Measurements from ENCODE around the gene JAK1.

Gene JAK1

DNA sequence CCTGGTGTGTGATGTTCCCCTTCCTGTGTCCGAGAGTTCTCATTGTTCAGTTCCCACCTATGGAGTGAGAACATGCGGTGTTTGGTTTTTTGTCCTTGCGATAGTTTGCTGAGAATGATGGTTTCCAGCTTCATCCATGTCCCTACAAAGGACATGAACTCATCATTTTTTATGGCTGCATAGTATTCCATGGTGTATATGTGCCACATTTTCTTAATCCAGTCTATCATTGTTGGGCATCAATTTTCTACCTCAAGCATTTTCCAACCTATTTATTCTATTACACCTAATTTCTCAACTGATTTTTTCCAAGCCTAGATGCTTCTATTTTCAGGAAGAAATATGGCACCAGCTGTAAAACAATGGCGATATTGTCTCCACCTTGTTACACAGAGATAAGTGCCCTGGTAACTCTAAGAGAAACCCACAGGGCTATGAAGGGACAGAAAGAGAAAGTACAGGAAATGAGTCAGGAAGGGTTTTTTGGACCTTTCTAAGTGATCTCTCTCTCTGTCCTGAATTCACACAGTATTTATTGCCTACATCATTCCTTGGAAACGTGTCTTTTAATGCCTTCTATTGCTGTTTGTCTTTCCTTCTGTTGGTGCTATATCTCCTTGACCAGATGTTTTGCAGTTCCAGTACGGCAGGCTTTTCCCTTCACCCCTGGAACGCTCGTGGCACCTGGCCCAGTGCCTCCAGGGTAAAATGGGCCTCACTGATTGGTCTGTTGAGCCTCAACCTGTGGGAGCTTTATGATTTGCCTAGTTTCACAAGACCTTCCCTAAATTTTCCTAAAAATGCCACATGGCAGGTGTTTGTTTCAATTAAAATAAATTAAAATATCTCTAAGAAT lies 14.6 kb upstream of the JAK1 start:
- DNase-seq (ENCODE audit: low spot score) = peak; percentile 65
- peak; percentile 50 for FAIRE-seq

DNA sequence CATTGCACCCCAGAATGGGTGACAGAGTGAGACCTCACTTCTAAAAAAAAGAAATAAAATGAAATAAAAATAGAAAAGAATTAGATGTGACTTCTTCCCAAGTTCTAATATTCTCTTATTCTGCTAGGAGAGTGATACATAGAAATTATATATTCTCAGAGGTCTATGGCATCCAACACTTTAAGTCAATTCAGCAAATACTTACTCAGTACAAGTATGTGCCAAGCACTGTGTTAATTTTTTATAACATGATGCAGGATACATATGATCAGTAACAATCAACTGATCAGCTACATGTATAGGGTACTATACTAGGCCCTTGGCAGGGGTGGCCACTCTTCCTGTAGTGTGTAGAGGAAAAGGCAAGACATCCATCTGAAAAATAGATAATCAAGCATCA lies 13.0 kb upstream of the JAK1 start:
- FAIRE-seq = no peak
- no peak for DNase-seq (ENCODE audit: low spot score)

DNA sequence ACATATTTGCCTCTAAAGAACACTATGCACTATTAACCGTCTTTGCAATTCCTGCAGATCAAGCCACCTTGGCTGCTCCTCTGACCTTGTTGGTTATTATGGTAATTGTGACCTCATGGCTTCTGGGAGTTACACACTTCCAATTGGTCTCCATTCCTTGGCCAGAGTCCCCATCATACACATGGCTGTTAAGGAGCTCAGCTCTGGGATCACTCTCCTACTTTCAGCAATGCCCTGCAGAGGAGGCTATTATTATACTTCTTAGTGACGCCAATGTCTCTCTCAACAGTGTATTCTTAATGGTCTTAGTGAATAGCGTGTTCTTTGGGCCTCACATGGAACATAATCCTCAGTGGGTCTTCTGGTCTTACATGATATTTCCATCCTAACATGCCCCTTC lies 10.0 kb upstream of the JAK1 start:
- FAIRE-seq (no peak), DNase-seq (ENCODE audit: low spot score) (no peak)

DNA sequence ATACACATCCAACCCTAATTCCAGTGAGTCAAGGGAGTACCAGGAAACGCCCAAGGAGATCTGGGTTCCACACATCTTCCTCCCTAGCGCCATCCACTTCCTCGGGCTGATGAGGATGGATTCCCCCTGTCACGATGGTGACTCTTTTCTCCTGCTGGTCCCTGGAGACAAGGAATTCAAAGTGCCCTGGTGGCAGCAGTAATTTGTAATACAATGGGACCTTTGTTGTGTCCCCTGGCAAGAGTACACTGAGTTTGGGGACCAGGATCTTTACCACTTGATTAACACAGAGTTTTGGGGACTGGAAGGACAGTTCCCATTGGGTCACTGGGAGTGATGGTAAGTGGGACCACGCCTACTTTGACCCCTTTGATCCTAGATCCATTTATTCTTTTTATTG lies 9.4 kb upstream of the JAK1 start:
- DNase-seq (ENCODE audit: low spot score) (no peak), FAIRE-seq (no peak)

DNA sequence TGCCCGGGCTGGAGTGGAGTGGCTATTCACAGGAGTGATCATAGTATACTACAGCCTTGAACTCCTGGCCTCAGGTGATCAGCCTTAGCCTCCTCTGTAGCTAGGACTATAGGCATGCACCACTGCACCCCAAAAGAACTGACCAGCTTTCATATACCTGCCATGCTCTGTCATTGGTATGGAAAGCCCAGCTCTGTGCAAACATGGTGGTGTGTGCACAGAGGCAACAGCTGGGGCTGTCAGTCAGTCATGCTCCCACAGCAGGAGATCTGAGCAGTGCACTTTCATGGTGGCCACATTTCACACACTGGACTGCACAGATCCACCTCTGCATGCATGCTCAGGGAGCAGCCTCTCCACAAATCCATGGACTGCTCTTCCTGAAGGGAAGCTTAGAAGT lies 8.8 kb upstream of the JAK1 start:
- FAIRE-seq (no peak), DNase-seq (ENCODE audit: low spot score) (no peak)

DNA sequence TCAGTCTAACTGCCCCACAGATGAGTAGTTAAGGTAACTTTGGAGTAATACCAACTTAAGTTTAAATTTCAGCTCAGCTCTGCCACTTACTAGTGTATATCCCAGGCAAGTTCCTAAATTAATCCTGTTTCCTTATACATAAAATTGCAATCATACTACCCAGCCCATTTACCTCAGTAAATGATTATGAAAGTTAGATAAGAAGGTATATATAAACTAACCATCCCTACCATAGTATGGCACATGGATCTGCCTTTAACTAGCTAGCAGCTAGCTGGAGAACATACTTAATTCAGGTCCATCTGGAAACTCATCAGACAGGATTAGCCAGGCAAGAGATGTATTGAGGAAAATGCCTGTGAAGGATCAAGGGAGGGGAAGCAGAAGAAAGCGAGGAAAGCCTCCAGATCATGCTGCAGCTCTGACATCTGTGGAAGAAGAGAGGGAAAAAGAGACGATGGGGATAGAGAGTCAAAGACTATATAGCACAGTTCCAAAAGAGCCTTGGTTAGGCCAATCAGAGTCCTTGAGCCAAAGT lies 8.0 kb upstream of the JAK1 start:
- FAIRE-seq = no peak
- no peak for DNase-seq (ENCODE audit: low spot score)

DNA sequence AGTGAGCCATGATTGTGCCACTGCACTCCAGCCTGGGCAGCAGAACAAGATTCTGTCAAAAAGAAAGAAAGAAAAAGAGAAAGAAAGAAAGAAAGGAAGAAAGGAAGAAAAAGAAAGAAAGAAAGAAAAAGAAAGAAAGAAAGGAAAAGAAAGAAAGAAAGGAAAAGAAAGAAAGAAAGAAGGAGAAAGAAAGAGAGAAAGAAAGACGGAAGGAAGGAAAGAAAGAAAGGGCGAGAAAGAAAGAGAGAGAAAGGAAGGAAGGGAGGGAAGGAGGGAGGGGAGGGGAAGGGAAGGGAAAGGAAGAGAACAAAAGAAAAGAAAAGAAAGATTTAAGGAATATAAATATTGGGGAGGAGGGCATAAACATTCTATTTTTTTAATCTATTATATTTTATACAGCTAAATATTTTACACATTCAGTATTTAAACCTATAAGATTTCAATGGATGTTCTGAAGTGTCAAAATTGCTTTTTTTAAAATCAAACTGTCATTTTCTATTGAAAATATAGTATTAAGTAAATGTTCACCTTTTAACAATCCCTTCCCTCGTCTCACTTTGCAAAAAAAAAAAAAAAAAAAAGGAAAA lies 6.8 kb upstream of the JAK1 start:
- FAIRE-seq (no peak), DNase-seq (ENCODE audit: low spot score) (no peak)

DNA sequence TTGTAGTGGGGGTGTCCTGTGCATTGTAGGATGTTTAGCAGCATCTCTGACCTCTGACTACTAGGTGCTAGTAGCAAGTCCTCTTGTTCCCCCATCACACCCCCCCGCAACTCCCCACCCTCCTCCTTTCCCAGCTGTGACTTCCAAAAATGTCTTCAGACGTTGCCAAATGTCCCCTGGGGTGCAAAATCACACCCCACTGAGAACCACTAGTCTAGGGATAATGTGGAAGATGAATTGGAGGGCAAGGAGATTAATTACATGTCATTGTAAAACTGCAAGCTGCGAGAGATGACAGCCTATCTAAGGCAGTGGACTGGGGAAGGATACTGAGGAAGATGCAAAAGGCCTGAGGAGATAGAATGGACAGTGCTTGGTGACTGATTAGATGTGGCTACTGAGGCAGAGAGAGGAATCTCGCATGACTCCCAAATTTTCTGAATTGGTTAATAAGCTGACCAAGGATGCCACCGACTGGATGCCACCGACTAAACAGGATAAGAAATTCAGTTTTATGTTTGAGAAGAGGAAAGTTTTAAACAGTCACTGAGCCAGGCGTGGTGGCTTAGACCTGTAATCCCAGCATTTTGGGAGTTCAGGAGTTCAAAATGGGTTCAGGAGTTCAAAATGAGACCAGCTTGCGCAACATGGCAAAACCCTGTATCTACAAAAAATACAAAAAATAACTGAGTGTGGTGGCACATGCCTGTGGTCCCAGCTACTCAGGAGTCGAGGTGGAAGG lies 3.1 kb upstream of the JAK1 start:
- FAIRE-seq = no peak
- DNase-seq (ENCODE audit: low spot score) = no peak

DNA sequence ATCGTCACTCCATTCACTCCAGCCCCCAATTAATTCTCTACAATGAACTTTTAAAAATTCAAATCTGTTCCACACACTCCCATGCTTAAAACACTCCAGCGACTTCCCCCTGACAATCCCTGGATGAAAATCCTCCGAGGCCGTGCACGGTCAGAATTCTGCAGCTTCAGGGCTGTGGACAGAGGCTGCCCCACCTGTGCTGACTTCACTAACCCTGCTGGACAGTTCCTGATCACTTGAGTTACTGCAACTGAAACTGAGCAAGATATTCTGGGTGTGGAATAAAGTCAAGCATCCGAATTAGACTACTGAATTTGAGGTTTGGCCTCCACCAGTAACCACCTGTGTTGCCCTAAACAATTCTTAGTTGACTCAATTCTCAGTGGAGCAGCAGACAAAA lies 1.0 kb upstream of the JAK1 start:
- no peak for FAIRE-seq
- DNase-seq (ENCODE audit: low spot score) = no peak

DNA sequence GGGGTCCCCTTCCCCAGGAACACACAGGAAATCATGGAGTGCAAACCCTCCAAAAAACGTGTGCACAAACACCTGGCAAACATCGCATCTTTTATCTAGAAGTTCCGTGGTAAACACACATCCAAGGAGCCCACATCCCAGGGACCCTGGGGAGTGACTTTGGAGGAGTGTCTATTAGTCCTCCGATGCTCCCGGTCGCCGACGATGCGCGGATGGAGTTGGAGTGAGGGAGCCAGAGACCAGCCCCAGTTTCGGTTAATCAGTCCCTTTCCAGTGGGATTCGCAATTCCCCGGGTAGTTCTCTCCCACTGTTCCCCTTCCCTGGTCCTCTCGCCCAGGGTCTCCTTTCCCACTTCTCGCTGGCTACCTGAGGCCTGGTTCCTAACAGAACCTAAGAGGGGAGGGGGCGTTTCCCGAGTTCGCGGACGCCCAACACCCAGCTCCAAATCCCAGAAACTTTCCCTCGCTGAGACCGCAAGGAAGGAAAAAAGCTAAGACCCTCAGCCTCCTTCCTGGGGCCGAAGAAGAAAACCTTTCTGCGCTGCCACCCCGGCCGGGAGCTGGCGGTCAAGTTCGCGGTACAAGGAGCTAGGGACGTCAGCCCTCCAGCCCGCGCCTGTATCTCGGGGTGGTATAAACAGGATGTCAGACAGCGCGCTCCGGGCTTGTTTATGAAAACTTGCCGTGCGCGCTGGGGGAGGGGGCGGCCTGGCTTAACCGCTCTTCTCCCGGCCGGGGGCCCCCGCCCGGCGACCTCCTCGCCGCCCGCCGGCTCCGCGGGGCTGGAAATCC lies 787 bp downstream of the JAK1 start:
- FAIRE-seq = no peak
- DNase-seq (ENCODE audit: low spot score) = peak; percentile 8

DNA sequence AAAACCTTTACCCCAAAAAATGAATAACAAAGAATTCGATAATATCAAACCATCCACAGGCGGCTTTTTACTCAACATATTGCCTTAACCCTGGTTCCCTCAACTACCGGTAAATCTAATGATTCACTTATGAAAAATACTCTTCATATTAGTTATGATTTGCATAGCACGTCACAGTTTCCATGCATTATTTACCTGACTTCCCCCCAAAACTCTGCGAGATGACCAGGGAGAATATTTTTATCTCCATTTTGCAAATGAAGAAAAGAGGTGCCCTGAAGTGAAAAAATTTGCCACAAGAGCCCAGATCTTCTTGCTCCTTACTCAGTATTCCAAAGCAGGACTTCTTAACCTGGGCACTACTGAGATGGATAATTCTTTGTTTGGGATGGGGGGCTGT lies 2.9 kb downstream of the JAK1 start:
- no peak for DNase-seq (ENCODE audit: low spot score)
- FAIRE-seq = no peak

DNA sequence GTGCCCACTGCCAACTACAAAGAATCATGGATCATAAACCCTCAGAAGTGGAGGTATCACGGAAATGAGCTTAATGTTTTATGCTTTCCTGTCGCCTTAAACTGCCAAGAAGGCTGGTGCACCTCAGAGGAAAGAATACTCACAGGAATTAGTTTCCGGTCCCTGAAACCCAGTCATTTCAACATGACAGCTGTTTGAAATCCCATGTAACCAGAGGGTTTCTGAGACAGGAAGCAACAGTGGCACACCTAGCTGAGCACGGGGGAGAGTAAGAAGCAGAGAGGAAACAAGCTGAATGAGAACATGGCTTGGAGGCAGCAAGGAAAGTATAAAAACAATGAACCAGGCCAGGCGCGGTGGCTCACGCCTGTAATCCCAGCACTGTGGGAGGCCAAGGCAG lies 3.9 kb downstream of the JAK1 start:
- peak; percentile 45 for DNase-seq (ENCODE audit: low spot score)
- no peak for FAIRE-seq

DNA sequence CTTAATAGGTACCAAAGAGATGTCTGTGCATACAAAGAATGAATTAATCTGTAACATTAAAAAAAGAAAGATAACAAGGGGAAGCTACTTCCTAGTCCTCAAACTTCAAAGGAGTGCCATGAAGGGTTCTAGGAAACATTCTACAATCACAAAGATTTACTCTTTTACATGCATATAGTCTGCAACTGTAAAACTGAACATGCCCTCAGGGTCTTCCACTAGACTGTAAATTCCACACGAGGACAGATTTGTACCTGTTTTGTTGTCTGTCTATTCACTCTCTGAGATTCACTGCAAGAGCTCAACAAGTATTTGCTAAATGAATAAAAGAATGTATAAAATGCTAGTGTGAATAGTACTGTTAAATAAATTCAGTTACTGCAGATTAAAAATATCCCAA lies 4.4 kb downstream of the JAK1 start:
- FAIRE-seq (no peak), DNase-seq (ENCODE audit: low spot score) (no peak)

DNA sequence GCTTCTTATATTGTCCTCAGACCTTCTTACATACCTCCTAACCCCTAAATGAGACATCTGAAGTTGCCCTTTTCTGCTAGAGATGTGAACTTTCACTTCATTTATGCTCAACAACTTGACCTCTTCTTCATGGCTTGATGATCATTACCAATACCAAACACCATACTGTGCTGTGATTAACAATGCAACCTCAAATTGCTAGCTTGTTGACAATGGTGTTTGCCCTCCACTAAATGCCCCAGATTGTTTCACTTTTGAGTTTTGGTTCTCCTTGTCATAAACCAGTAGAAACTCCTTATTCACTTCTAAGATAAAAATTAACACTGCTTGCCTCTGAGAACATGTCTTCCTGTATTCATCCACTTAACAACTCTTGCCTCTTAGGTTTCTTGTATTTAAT lies 5.6 kb downstream of the JAK1 start:
- no peak for FAIRE-seq
- DNase-seq (ENCODE audit: low spot score) = no peak

DNA sequence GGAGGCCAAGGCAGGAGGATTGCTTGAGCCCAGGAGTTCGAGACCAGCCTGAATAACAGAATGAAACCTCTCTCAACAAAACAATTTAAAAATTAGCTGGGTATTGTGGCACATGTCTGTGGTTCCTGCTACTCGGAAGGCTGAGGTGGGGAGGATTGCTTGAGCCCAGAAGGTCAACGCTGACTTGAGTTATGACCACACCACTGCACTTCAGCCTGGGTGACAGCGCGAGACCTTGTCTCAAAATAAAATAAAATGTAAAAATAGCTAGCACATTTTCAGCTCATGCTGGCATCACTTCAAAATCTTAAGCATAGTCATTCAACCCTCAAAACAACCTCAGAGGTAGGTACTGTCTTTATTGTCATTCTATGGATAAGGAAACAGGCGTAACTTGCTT lies 6.4 kb downstream of the JAK1 start:
- no peak for FAIRE-seq
- no peak for DNase-seq (ENCODE audit: low spot score)

DNA sequence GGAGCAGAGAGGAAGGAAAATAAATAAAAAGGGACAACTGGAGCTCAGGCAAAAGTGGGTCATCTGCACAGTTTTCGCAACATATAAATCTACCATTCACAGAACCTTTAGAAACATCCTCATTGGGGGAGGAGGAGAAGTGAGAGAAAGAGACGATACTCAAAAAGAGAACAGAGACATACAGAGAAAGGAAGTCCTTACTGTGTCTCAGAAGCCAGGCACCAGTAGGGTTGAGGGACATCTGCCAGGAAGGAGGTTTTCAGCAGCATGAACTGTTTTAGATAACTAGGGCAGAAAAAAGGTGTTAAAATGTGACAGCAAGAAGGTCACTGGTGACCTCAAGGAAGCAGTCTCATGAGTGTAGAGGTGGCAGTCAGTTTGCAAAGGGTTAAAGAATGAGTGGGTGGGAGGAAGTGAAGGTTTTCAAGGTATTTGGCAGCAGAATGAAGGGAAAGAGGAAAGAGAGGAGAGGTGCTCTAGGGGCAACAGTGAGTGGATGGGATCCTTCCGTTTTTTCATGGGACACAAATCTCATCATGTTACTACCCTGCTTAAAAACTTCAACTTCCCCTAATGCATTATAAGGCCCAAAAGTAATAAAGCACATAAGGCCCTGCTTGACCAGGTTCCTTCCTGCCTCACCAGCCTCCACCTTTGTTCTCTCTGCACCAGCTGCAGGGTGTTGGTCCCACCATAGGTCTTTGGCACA lies 9.5 kb downstream of the JAK1 start:
- FAIRE-seq (no peak), DNase-seq (ENCODE audit: low spot score) (no peak)

DNA sequence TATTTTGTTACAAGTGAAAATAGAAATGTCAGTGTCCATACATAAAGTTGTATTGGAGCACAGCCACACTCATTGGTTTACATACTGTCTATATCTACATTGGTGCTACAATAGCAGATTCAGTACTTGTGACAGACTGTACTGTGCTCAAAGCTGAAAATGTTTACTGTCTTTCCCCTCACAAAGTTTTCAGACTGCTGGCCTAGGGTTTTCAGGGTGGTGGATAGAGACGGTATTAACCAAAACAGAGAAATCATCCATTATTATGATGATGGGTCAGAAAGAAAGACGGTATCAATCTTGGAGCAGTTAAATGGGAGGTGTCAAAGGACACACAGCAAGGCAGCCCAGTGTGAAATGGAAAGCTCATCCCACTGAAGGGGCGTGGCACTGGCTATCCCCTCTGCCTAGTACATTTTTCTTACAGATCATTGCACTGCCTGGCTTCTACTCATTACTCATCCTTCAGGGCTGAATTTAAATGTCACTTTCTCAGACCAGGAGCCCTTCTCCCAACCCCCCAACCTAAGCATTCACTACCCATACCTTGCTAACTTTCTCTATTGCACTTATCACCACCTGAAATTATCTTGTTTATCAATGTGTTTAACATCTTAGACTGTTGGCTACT lies 10.2 kb downstream of the JAK1 start:
- FAIRE-seq (peak; percentile 85), DNase-seq (ENCODE audit: low spot score) (peak; percentile 66)

DNA sequence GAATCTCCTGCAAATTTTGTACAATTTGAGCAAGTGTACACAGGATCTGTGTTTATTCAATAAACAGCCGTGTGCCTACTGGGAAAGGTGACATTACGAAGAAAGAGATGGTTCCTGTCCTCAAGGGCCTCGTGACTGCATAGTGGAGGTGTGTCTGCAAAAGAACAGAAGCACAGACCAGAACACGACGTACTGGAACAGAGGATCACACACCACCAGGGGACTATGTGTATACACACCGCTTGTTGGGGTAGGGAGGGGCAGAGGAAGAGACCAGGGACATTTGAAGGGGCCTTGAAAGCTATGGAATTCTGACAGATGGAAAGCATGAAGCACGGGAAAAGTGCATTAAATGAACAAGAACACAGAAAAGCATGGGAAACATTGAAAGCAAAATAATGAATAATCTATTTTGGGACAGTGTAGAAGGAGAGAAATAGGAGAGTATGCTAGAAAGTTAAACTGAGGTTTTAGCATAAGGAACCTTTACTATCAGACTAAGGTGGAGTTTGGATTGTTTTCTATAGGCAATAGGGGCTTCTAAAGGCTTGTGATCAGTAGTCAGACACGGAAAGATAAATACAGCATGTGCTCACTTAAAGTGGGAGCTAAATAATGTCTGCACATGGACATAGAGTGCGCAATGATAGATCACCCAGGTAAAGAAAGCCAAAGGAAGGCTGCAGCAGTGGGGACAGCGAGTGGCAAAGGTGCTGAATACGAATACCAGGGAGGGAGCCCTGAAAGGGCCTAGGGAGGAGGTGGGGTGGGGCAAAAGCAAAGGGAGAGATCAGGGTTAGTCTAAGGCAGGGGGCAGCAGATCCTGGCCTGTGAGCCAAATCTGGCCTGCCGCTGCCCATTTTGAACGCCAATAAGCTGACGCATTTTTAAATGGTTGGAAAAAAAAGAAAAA lies 11.0 kb downstream of the JAK1 start:
- DNase-seq (ENCODE audit: low spot score) = no peak
- no peak for FAIRE-seq

DNA sequence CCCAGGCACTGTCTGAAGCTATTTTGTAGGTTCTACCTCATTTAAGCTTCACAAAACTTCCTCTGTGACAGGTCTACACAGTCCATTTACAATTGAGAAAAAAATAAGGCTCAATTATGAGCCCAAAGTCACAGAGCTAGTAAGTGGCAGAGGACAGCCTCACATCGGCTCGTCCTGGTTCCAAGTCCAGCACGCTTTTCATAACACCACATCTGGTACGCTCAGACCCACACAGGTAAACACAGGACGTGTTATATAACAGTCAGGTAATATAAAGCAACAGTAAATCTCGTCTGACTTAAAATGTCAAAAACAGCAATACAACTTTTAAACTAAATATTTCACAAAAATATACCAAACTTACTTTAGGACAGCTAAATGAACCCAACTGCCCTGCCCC lies 13.1 kb downstream of the JAK1 start:
- FAIRE-seq = no peak

More for the DNA sequence above, 13.1 kb downstream of the JAK1 start:
- no peak for DNase-seq (ENCODE audit: low spot score)

All from RCC 7860 (cell line).